ENCODE measurements around the gene RASA2. TPM values are rescaled to one million over a fixed set of nuclear protein-coding genes. Genes with fewer than 3 reads are reported as not detected.

Gene RASA2
- total and polyA plus RNA-seq, 9 of the 15 experiments (the other 6 are each of a cell fraction or from before 2014, with no cell fraction given) = 2.0 to 12.8 (median 9.5) TPM

GRCh38 chr3:141661229-141662196 lies 174.7 kb downstream of the RASA2 start:
- DNase-seq (ENCODE audit: extremely low read depth in 1 of 4, low spot score in 3 of 4) (no peak), FAIRE-seq (no peak), ATAC-seq (no peak)
- Histone ChIP-seq H3K9me1 (ENCODE audit: control insufficient read depth, insufficient read depth, low read length) (no peaks in the 10 kb centered on the region), H3K27me3 (ENCODE audit: control insufficient read depth in 2 of 2, insufficient read depth in 2 of 2, low read length in 2 of 2) (peaks cover 16 to 29% of the 10 kb centered on the region in 2 experiments), H3K27ac (ENCODE audit: extremely low read depth, low read depth, low read length) (no peak overlapping the region), H3K4me2 (ENCODE audit: insufficient read depth, low read length) (no peak overlapping the region), H2AFZ (ENCODE audit: low read depth, low read length) (no peak overlapping the region; the same call in 1 of the 2 replicates), H3K9me3 (replicated peaks; ENCODE audit: control insufficient read depth, insufficient read depth, low read depth, low read length) (no peaks in the 10 kb centered on the region), H3K9ac (ENCODE audit: insufficient read depth in 1 of 2, low read depth in 2 of 2, low read length in 2 of 2) (no peak overlapping the region), H4K20me1 (replicated peaks; ENCODE audit: control insufficient read depth, insufficient read depth, low read length) (no peaks in the 10 kb centered on the region), H3K4me3 (no peak overlapping the region), H3K79me2 (ENCODE audit: control insufficient read depth, insufficient read depth, low read length) (no peaks in the 10 kb centered on the region), H3K36me3 (ENCODE audit: control insufficient read depth, insufficient read depth, low read length) (no peaks in the 10 kb centered on the region), H3K4me1 (replicated peaks in 1 of 2; ENCODE audit: control insufficient read depth in 2 of 2, insufficient read depth in 2 of 2, low read length in 2 of 2) (peaks cover 3 to 17% of the 10 kb centered on the region in 2 experiments; a peak in 4 of 5 replicates)
- TF ChIP-seq BHLHE40 (IDR thresholded peaks at IDR 0.05; ENCODE audit: low read length) (no peak), ID3 (CRISPR knock-in tag; IDR thresholded peaks at IDR 0.05) (no peak), ID3 (tag; IDR thresholded peaks at IDR 0.05) (no peak)
- BruUV-seq (replicated peaks) = no TSS peak
- ChIA-PET CTCF (ENCODE audit: low intra/inter-chr PET ratio) (no interaction called here), POLR2A (interaction anchor here (0.6 to 2.2 kb wide), 2 partner anchors 19 to 108 kb away, joined by 3 to 7 read pairs; no protein-coding TSS in a partner anchor)
- WGBS (ENCODE audit: insufficient coverage, low coverage, missing lambda C conversion rate) = 14% methylated on average over 11 of the region's 11 CpGs
- intact Hi-C loops (cut with micrococcal nuclease) = no loop called here
- in situ Hi-C loops (cut with MboI) = no loop called here

GRCh38 chr3:141663993-141664392 lies 177.2 kb downstream of the RASA2 start:
- no peak for ATAC-seq
- Histone ChIP-seq H3K4me3 (no peak overlapping the region), H3K27ac (ENCODE audit: extremely low read depth, low read depth, low read length) (no peak overlapping the region), H3K79me2 (ENCODE audit: control insufficient read depth, insufficient read depth, low read length) (no peaks in the 10 kb centered on the region), H3K27me3 (ENCODE audit: control insufficient read depth in 2 of 2, insufficient read depth in 2 of 2, low read length in 2 of 2) (peaks cover 16 to 29% of the 10 kb centered on the region in 2 experiments), H3K36me3 (ENCODE audit: control insufficient read depth, insufficient read depth, low read length) (no peaks in the 10 kb centered on the region), H2AFZ (ENCODE audit: low read depth, low read length) (no peak overlapping the region), H3K4me2 (ENCODE audit: insufficient read depth, low read length) (no peak overlapping the region), H4K20me1 (replicated peaks; ENCODE audit: control insufficient read depth, insufficient read depth, low read length) (no peaks in the 10 kb centered on the region), H3K9me3 (replicated peaks; ENCODE audit: control insufficient read depth, insufficient read depth, low read depth, low read length) (peaks cover 2% of the 10 kb centered on the region; the same call in 1 of the 2 replicates), H3K9me1 (ENCODE audit: control insufficient read depth, insufficient read depth, low read length) (no peaks in the 10 kb centered on the region), H3K9ac (ENCODE audit: insufficient read depth in 1 of 2, low read depth in 2 of 2, low read length in 2 of 2) (no peak overlapping the region), H3K4me1 (replicated peaks in 1 of 2; ENCODE audit: control insufficient read depth in 2 of 2, insufficient read depth in 2 of 2, low read length in 2 of 2) (peaks cover 0 to 17% of the 10 kb centered on the region in 2 experiments; a peak in 2 of 5 replicates)
- CTCF ChIA-PET (ENCODE audit: low intra/inter-chr PET ratio) = no interaction called here
- no peak for DNase-seq (ENCODE audit: extremely low read depth in 1 of 4, low spot score in 3 of 4)
- POLR2A ChIA-PET = no interaction called here
- no TSS peak for BruUV-seq (replicated peaks)
- in situ Hi-C loops (cut with MboI) = no loop called here
- intact Hi-C loops (cut with micrococcal nuclease) = no loop called here
- 8% methylated on average over 8 of the region's 8 CpGs for WGBS (ENCODE audit: insufficient coverage, low coverage, missing lambda C conversion rate)
- no peak for FAIRE-seq
- no peak for TF ChIP-seq ZNF668 (CRISPR knock-in tag; IDR thresholded peaks at IDR 0.05)
- TF ChIP-seq PRDM10 (IDR thresholded peaks at IDR 0.05; ENCODE audit: partially characterized antibody) = peak; percentile 62
- TF ChIP-seq TFAP4 (CRISPR knock-in tag; IDR thresholded peaks at IDR 0.05; ENCODE audit: borderline replicate concordance) = no peak

Data from K562 (cell line).